Coronary artery (tissue), 2 donors: ENCODE data around the gene ACTL10.

Experiments used
- DNase-seq: peaks from one replicate; pipeline ENCODE4 v3.0.0-alpha.2; 2017; ENCODE audit warnings: low spot score
- H3K27ac ChIP-seq, 2 donors: fragments of 200-600 bp; sonication (generic); one replicate each; pipeline ENCODE4 v1.5.1; 2016 to 2019
- H3K4me3 ChIP-seq: fragments of 200-600 bp; sonication (generic); 2 replicates; pipeline ENCODE4 v1.5.1; 2016; ENCODE audit warnings: mild to moderate bottlenecking, moderate library complexity
- CTCF ChIP-seq: fragments of 200-600 bp; sonication (generic); IDR thresholded peaks from one replicate; pipeline ENCODE4 v1.5.1; 2019; ENCODE audit warnings: antibody characterized with exemption

Gene ACTL10

GRCh38 chr20:33674294-33675135, 7.8 kb downstream of the ACTL10 start, which contains the start of gene NECAB3:
TSS of gene NECAB3 (minus strand) at chr20:33674428. CDS start at chr20:33674352, 76 bp downstream.
- H3K27ac ChIP-seq = peak within 1 kb of the TSS; percentile 95
- peak; percentile 90 for DNase-seq
- TF ChIP-seq CTCF = no peak
- peak within 1 kb of the TSS; percentile 87 for H3K4me3 ChIP-seq

GRCh38 chr20:33675136-33675959, 8.6 kb downstream of the ACTL10 start:
- Histone ChIP-seq H3K4me3 (peak overlapping the region; percentile 87), H3K27ac (peak overlapping the region; percentile 95)
- no peak for TF ChIP-seq CTCF
- DNase-seq = no peak

- DNase-seq = no peak
Measured at GRCh38 chr20:33676121-33676520, 9.4 kb downstream of the ACTL10 start.

GRCh38 chr20:33676652-33677645, 10.2 kb downstream of the ACTL10 start:
- H3K27ac ChIP-seq = peak overlapping the region; percentile 23 to 95
- DNase-seq = no peak

More at GRCh38 chr20:33676121-33676520, 9.4 kb downstream of the ACTL10 start:
- peak overlapping the region; percentile 95 for H3K27ac ChIP-seq
- no peak for TF ChIP-seq CTCF
- no peak overlapping the region for H3K4me3 ChIP-seq

GRCh38 chr20:33677991-33678702, 11.4 kb downstream of the ACTL10 start:
- DNase-seq = no peak
- TF ChIP-seq CTCF = no peak
- H3K27ac ChIP-seq = peak overlapping the region in 1 of 2 donors; percentile 61
- no peak overlapping the region for H3K4me3 ChIP-seq

More at GRCh38 chr20:33676652-33677645, 10.2 kb downstream of the ACTL10 start:
- H3K4me3 ChIP-seq = no peak overlapping the region
- no peak for TF ChIP-seq CTCF
